HG02870 (cell line): ENCODE data around the gene RAB11A.

Experiments
- ATAC-seq: cut with Tn5 transposase; IDR thresholded peaks from one replicate; pipeline ENCODE4 v1.9.1; 2021; ENCODE audit warnings: mild to moderate bottlenecking, moderate library complexity; ENCODE audit not compliant: unreplicated experiment

Gene RAB11A

GRCh38 chr15:65883571-65883970 is 14.3 kb downstream of the RAB11A start:
- no peak for ATAC-seq

GRCh38 chr15:65884511-65884910 is 15.2 kb downstream of the RAB11A start:
- ATAC-seq, result no peak

GRCh38 chr15:65885668-65886218 is 16.5 kb downstream of the RAB11A start:
- no peak for ATAC-seq

- peak; percentile 63 for ATAC-seq
Measured at GRCh38 chr15:65887565-65887964, 18.3 kb downstream of the RAB11A start.

GRCh38 chr15:65888981-65889380 is 19.7 kb downstream of the RAB11A start:
- no peak for ATAC-seq

- ATAC-seq, result no peak
Measured at GRCh38 chr15:65893060-65893459, 23.8 kb downstream of the RAB11A start.

- no peak for ATAC-seq
Measured at GRCh38 chr15:65896236-65896635, 26.9 kb downstream of the RAB11A start.

GRCh38 chr15:65900488-65900887 is 31.2 kb downstream of the RAB11A start:
- ATAC-seq, result no peak

GRCh38 chr15:65901336-65901735 is 32.0 kb downstream of the RAB11A start:
- no peak for ATAC-seq

- ATAC-seq, result no peak
Measured at GRCh38 chr15:65901836-65902235, 32.5 kb downstream of the RAB11A start.

- ATAC-seq, result peak; percentile 62
Measured at GRCh38 chr15:65902373-65902772, 33.1 kb downstream of the RAB11A start.

- no peak for ATAC-seq
Measured at GRCh38 chr15:65903296-65904073, 34.2 kb downstream of the RAB11A start.

- ATAC-seq, result no peak
Measured at GRCh38 chr15:65904301-65904700, 35.0 kb downstream of the RAB11A start.

- ATAC-seq, result no peak
Measured at GRCh38 chr15:65906396-65906795, 37.1 kb downstream of the RAB11A start.

GRCh38 chr15:65907661-65908060 is 38.4 kb downstream of the RAB11A start:
- ATAC-seq, result no peak

- ATAC-seq, result no peak
Measured at GRCh38 chr15:65908876-65909275, 39.6 kb downstream of the RAB11A start.

GRCh38 chr15:65909831-65910230 is 40.5 kb downstream of the RAB11A start:
- ATAC-seq, result no peak

GRCh38 chr15:65910341-65910740 is 41.0 kb downstream of the RAB11A start:
- ATAC-seq, result no peak

- no peak for ATAC-seq
Measured at GRCh38 chr15:65912235-65912634, 42.9 kb downstream of the RAB11A start.

GRCh38 chr15:65913631-65914199 is 44.4 kb downstream of the RAB11A start:
- ATAC-seq, result no peak

- ATAC-seq, result no peak
Measured at GRCh38 chr15:65914386-65914785, 45.1 kb downstream of the RAB11A start.
